K562 (cell line): ENCODE measurements around the gene APCDD1L. TPM values are rescaled to one million over a fixed set of nuclear protein-coding genes. Genes with fewer than 3 reads are reported as not detected.

Experiments
- ATAC-seq: fragments of 200-7000 bp; cut with Tn5 transposase; 3 replicates; pipeline ENCODE4 v1.9.1; 2020; ENCODE audit warnings: moderate library complexity
- BruUV-seq: library from RNA; stranded (reverse); fragments of 400-500 nt; replicated peaks from 2 replicates; lab custom pipeline; 2021; lab: Mats Ljungman, UMichigan
- CTCF ChIA-PET: fragments of 300-600 bp; formaldehyde crosslinking; extraction: SDS; loops from one replicate; lab custom pipeline; 2021; ENCODE audit warnings: low intra/inter-chr PET ratio; lab: Yijun Ruan, JAX
- POLR2A ChIA-PET: fragments of 300-600, 350-650 bp; sonication (Branson Sonifier 250); formaldehyde crosslinking; extraction: SDS; loops from one replicate; lab custom pipeline; 2021; ENCODE audit warnings: antibody characterized with exemption, inconsistent platforms; lab: Yijun Ruan, JAX
- DNase-seq, 4 experiments: peaks; one replicate each; pipeline versions ENCODE4 v3.0.0 to v3.0.0-alpha.2; 2011 to 2018; ENCODE audit warnings: low spot score in 3 of 4, mixed read lengths in 3 of 4; ENCODE audit errors: extremely low read depth in 1 of 4
- FAIRE-seq: peaks from 2 replicates; lab custom pipeline; 2011; peaks lifted over from hg19 to GRCh38; lab: Jason Lieb, UNC
- H2AFZ ChIP-seq: 2 replicates; pipeline ENCODE4 v1.6.0; 2011; ENCODE audit warnings: low read depth, low read length, control low read depth, inconsistent platforms
- H3K27ac ChIP-seq: fragments of 200-600 bp; 3 replicates; pipeline ENCODE4 v1.8.0; 2011; ENCODE audit warnings: low read depth, mild to moderate bottlenecking, control low read depth, inconsistent platforms, low read length, moderate library complexity, mixed read lengths; ENCODE audit errors: extremely low read depth
- H3K27me3 ChIP-seq, 2 experiments: fragments of 300-600 bp in 1 of 2; 2 replicates in 1 of 2; 3 replicates in 1 of 2; pipeline versions ENCODE4 v1.6.0 to v1.8.0; 2011; ENCODE audit warnings: inconsistent platforms in 2 of 2, low read length in 2 of 2, mild to moderate bottlenecking in 1 of 2, mixed read lengths in 1 of 2, moderate library complexity in 1 of 2; ENCODE audit not compliant: control insufficient read depth in 2 of 2, insufficient read depth in 2 of 2
- H3K36me3 ChIP-seq: fragments of 300-600 bp; 3 replicates; pipeline ENCODE4 v1.8.0; 2011; ENCODE audit warnings: mild to moderate bottlenecking, low read length, inconsistent platforms; ENCODE audit not compliant: control insufficient read depth, insufficient read depth
- H3K4me1 ChIP-seq, 2 experiments: fragments of 200-600 bp in 1 of 2; replicated peaks in 1 of 2; 2 replicates in 1 of 2; 3 replicates in 1 of 2; pipeline versions ENCODE4 v1.5.1 to v1.8.0; 2011; ENCODE audit warnings: inconsistent platforms in 2 of 2, low read length in 2 of 2, mild to moderate bottlenecking in 1 of 2, mixed read lengths in 1 of 2, moderate library complexity in 1 of 2; ENCODE audit not compliant: control insufficient read depth in 2 of 2, insufficient read depth in 2 of 2
- H3K4me2 ChIP-seq: 2 replicates; pipeline ENCODE4 v1.6.1; 2011; ENCODE audit warnings: low read length, control low read depth, inconsistent platforms, mixed read lengths; ENCODE audit not compliant: insufficient read depth
- H3K4me3 ChIP-seq: fragments of 200-600 bp; sonication (generic), shearing (Covaris generic); 2 replicates; pipeline ENCODE4 v1.5.1; 2016; ENCODE audit warnings: control low read depth, inconsistent platforms
- H3K79me2 ChIP-seq: fragments of 200-600 bp; 3 replicates; pipeline ENCODE4 v1.8.0; 2011; ENCODE audit warnings: low read length, inconsistent platforms; ENCODE audit not compliant: control insufficient read depth, insufficient read depth
- H3K9ac ChIP-seq, 2 experiments: 2 replicates each; pipeline versions ENCODE4 v1.6.0 to v1.6.1; 2011; ENCODE audit warnings: low read depth in 2 of 2, low read length in 2 of 2, control low read depth in 1 of 2, inconsistent platforms in 1 of 2, mild to moderate bottlenecking in 1 of 2, mixed read lengths in 1 of 2; ENCODE audit not compliant: insufficient read depth in 1 of 2
- H3K9me1 ChIP-seq: one replicate; pipeline ENCODE4 v1.6.0; 2011; ENCODE audit warnings: inconsistent platforms, mild to moderate bottlenecking, low read length, moderate library complexity; ENCODE audit not compliant: control insufficient read depth, insufficient read depth
- H3K9me3 ChIP-seq: replicated peaks from 2 replicates; pipeline ENCODE4 v1.5.1; 2011; ENCODE audit warnings: low read depth, low read length, inconsistent platforms; ENCODE audit not compliant: control insufficient read depth, insufficient read depth
- H4K20me1 ChIP-seq: replicated peaks from 2 replicates; pipeline ENCODE4 v1.6.1; 2011; ENCODE audit warnings: low read length, inconsistent platforms, mixed read lengths; ENCODE audit not compliant: control insufficient read depth, insufficient read depth
- BACH1 ChIP-seq: fragments of 200-800 bp; sonication (Bioruptor generic); IDR thresholded peaks from 2 replicates; pipeline ENCODE4 v1.6.1; 2016; ENCODE audit warnings: missing genetic modification characterization, missing compliant biosample characterization
- CEBPG ChIP-seq, 3 experiments: fragments of 200-800 bp in 1 of 3; sonication (Bioruptor generic) in 1 of 3; sonication (generic) in 1 of 3; formaldehyde crosslinking in 1 of 3; IDR thresholded peaks in 2 of 3; conservative IDR thresholded peaks in 1 of 3; 2 replicates each; pipeline versions ENCODE4 v1.6.1 to v1.8.0; 2016 to 2022; ENCODE audit warnings: missing compliant biosample characterization in 2 of 3, missing genetic modification characterization in 2 of 3, mild to moderate bottlenecking in 1 of 3, missing genetic modification reagents in 1 of 3
- OTX1 ChIP-seq: fragments of 450-650 bp; formaldehyde crosslinking; IDR thresholded peaks from 2 replicates; pipeline ENCODE4 v1.4.0; 2022; ENCODE audit warnings: mild to moderate bottlenecking
- PTRF ChIP-seq: fragments of 450-650 bp; IDR thresholded peaks from 2 replicates; pipeline ENCODE4 v1.6.1; 2016; ENCODE audit warnings: mild to moderate bottlenecking, missing genetic modification characterization, missing compliant biosample characterization
- TAF9B ChIP-seq: fragments of 450-650 bp; IDR thresholded peaks from 2 replicates; pipeline ENCODE4 v1.6.1; 2018; ENCODE audit warnings: mild to moderate bottlenecking; ENCODE audit not compliant: partially characterized antibody
- TEAD2 ChIP-seq: fragments of 450-650 bp; IDR thresholded peaks from 2 replicates; pipeline ENCODE4 v1.6.1; 2016; ENCODE audit warnings: missing genetic modification characterization, control low read depth, missing compliant biosample characterization
- ZFP30 ChIP-seq: fragments of 250-450 bp; sonication (Bioruptor Pico); IDR thresholded peaks from 2 replicates; pipeline ENCODE4 v1.8.0; 2022; ENCODE audit warnings: moderate library complexity, mild to moderate bottlenecking, inconsistent platforms, borderline replicate concordance
- ZNF436 ChIP-seq: fragments of 250-450, 450-650 bp; sonication (Bioruptor Pico); formaldehyde crosslinking; IDR thresholded peaks from 2 replicates; pipeline ENCODE4 v1.7.0; 2020; ENCODE audit warnings: mild to moderate bottlenecking
- WGBS: fragments of 100-300 bp; shearing (Covaris generic); methylation state at CpG from one replicate; pipeline ENCODE4 v1.1.6; 2016; ENCODE audit warnings: low coverage, mixed read lengths; ENCODE audit not compliant: insufficient coverage; ENCODE audit errors: missing lambda C conversion rate; 5-methylcytosine and 5-hydroxymethylcytosine counted together
- in situ Hi-C: fragments of 300-500 bp; cut with MboI; formaldehyde crosslinking; loops from 4 replicates; pipeline ENCODE4 v1.15.0; 2018; ENCODE audit warnings: inconsistent platforms, mixed read lengths
- intact Hi-C: fragments of 100-400 bp; cut with micrococcal nuclease; formaldehyde crosslinking; loops from 2 replicates; pipeline ENCODE4 v1.14.2; 2022
- polyA plus RNA-seq, 8 experiments: library from polyadenylated mRNA; depleted of rRNA in 4 of 8; stranded (reverse) in 5 of 8; unstranded in 3 of 8; fragments of >200 nt; fragmentation: Nextera tagmentation in 2 of 8; fragmentation: Illumina TruSeq in 1 of 8; extraction: Ambion mirVana in 2 of 8; extraction: Trizol in 1 of 8; gene quantifications; 2 replicates each; pipeline versions ENCODE4 v1.2.1 to v1.2.3, GENCODE V29; 2011 to 2014; ENCODE audit warnings: inconsistent platforms in 1 of 8, missing spikeins in 1 of 8
- total RNA-seq, 7 experiments: library from RNA; depleted of rRNA in 6 of 7; stranded (reverse); fragments of >200 nt in 6 of 7; fragmentation: Illumina TruSeq in 2 of 7; extraction: Trizol in 2 of 7; gene quantifications; 2 replicates each; pipeline versions ENCODE4 v1.2.1 to v1.2.3, GENCODE V29; 2011 to 2021; ENCODE audit warnings: low replicate concordance in 1 of 7
- TF ChIP-seq, protein P1 (sequence below), 2 experiments: fragments of 450-650 bp; IDR thresholded peaks; 2 replicates each; pipeline ENCODE4 v1.6.1; 2016
- TF ChIP-seq, protein P2 (sequence below): fragments of 200-800 bp; sonication (Bioruptor generic); IDR thresholded peaks from 2 replicates; pipeline ENCODE4 v1.6.1; 2017; ENCODE audit warnings: missing genetic modification characterization, missing compliant biosample characterization
- TF ChIP-seq, protein P3 (sequence below): fragments of 250-450 bp; sonication (Bioruptor Pico); IDR thresholded peaks from 2 replicates; pipeline ENCODE4 v1.5.1; 2021; ENCODE audit warnings: mild to moderate bottlenecking
- TF ChIP-seq, protein P4 (sequence below): fragments of 450-650 bp; formaldehyde crosslinking; IDR thresholded peaks from 2 replicates; pipeline ENCODE4 v1.4.0; 2020; ENCODE audit warnings: mild to moderate bottlenecking, moderate library complexity

APCDD1L gene
- total and polyA plus RNA-seq, 9 of the 15 experiments (the other 6 are each of a cell fraction or from before 2014, with no cell fraction given) = not detected

DNA sequence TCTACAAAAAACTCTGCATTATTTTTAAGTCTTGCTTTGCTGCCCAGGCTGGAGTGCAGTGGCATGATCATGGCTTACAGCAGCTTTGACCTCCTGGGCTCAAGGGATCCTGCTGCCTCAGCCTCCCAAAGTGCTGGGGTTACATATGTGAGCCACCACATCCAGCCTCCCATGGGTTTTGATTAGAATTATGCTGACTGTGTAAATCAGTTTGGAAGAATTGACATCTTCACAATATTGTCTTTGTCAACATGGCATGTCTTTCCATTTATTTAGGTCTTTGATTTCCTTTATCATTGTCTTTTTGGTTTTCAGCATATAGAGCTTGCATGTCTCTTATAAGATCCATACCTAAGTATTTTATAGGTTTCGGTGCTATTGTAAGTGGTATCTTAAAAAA is 13.2 kb upstream of the APCDD1L start (continued):
- TF ChIP-seq, protein P1, sequence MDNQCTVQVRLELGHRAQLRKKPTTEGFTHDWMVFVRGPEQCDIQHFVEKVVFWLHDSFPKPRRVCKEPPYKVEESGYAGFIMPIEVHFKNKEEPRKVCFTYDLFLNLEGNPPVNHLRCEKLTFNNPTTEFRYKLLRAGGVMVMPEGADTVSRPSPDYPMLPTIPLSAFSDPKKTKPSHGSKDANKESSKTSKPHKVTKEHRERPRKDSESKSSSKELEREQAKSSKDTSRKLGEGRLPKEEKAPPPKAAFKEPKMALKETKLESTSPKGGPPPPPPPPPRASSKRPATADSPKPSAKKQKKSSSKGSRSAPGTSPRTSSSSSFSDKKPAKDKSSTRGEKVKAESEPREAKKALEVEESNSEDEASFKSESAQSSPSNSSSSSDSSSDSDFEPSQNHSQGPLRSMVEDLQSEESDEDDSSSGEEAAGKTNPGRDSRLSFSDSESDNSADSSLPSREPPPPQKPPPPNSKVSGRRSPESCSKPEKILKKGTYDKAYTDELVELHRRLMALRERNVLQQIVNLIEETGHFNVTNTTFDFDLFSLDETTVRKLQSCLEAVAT (IDR thresholded peaks at IDR 0.05) = no peak
- TF ChIP-seq, protein P2, sequence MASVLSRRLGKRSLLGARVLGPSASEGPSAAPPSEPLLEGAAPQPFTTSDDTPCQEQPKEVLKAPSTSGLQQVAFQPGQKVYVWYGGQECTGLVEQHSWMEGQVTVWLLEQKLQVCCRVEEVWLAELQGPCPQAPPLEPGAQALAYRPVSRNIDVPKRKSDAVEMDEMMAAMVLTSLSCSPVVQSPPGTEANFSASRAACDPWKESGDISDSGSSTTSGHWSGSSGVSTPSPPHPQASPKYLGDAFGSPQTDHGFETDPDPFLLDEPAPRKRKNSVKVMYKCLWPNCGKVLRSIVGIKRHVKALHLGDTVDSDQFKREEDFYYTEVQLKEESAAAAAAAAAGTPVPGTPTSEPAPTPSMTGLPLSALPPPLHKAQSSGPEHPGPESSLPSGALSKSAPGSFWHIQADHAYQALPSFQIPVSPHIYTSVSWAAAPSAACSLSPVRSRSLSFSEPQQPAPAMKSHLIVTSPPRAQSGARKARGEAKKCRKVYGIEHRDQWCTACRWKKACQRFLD (CRISPR knock-in tag) = no peak
- no peak for TF ChIP-seq CEBPG (CRISPR knock-in tag; IDR thresholded peaks at IDR 0.05)
- TF ChIP-seq CEBPG (tag; conservative IDR thresholded peaks at IDR 0.05 in 1 of 2, IDR thresholded peaks at IDR 0.05 in 1 of 2) = no peak

DNA sequence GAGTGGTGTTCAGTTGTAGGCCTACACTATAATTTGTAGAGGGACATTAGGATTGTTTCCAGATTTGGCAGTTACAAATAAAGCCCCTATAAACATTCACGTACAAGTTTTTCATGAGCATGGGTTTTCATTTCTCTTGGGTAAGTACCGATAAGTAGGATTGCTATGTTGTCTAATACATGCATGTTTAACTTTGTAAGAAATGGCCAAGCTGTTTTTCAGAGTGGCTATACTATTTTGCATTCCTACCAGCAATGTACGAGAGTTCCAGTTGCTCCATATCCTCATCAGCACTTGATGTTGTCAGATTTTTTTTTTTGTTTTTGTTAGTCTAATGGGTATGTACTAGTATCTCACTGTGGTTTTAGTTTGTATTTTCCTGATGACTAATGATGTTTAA is 11.2 kb upstream of the APCDD1L start:
- H3K4me3 ChIP-seq = no peak overlapping the region
- ATAC-seq (no peak), FAIRE-seq (no peak), DNase-seq (no peak)
- H3K9me3 ChIP-seq = no peaks in the 10 kb centered on the region; the same call in 1 of the 2 replicates
- H3K9ac ChIP-seq = no peak overlapping the region
- CTCF ChIA-PET = no interaction called here
- no peak overlapping the region for H3K4me2 ChIP-seq
- in situ Hi-C loops = no loop called here
- BruUV-seq = no TSS peak
- no peak overlapping the region for H3K27ac ChIP-seq
- 7% methylated on average over 3 of the region's 3 CpGs for WGBS
- H3K36me3 ChIP-seq = no peaks in the 10 kb centered on the region
- no peaks in the 10 kb centered on the region for H3K9me1 ChIP-seq
- no peak overlapping the region for H2AFZ ChIP-seq
- intact Hi-C loops = no loop called here
- POLR2A ChIA-PET = interaction anchor here (1.0 kb wide), 1 partner anchor 67 kb away, joined by 3 read pairs; no protein-coding TSS in a partner anchor
- no peaks in the 10 kb centered on the region for H4K20me1 ChIP-seq
- no peaks in the 10 kb centered on the region for H3K4me1 ChIP-seq
- H3K27me3 ChIP-seq = peaks cover 3 to 10% of the 10 kb centered on the region in 2 experiments; a peak in 3 of 5 replicates
- H3K79me2 ChIP-seq = no peaks in the 10 kb centered on the region
- TF ChIP-seq TEAD2 (tag) = no peak
- TF ChIP-seq, protein P3, sequence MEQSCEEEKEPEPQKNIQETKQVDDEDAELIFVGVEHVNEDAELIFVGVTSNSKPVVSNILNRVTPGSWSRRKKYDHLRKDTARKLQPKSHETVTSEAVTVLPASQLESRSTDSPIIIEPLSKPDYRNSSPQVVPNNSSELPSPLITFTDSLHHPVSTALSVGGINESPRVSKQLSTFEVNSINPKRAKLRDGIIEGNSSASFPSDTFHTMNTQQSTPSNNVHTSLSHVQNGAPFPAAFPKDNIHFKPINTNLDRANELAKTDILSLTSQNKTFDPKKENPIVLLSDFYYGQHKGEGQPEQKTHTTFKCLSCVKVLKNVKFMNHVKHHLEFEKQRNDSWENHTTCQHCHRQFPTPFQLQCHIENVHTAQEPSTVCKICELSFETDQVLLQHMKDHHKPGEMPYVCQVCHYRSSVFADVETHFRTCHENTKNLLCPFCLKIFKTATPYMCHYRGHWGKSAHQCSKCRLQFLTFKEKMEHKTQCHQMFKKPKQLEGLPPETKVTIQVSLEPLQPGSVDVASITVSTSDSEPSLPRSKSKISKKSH (CRISPR knock-in tag) = no peak
- TF ChIP-seq ZNF436 (CRISPR knock-in tag) = no peak
- no peak for TF ChIP-seq BACH1 (tag)
- no peak for TF ChIP-seq OTX1
- TF ChIP-seq, protein P4, sequence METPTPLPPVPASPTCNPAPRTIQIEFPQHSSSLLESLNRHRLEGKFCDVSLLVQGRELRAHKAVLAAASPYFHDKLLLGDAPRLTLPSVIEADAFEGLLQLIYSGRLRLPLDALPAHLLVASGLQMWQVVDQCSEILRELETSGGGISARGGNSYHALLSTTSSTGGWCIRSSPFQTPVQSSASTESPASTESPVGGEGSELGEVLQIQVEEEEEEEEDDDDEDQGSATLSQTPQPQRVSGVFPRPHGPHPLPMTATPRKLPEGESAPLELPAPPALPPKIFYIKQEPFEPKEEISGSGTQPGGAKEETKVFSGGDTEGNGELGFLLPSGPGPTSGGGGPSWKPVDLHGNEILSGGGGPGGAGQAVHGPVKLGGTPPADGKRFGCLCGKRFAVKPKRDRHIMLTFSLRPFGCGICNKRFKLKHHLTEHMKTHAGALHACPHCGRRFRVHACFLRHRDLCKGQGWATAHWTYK = no peak
- no peak for TF ChIP-seq PTRF (tag)
- no peak for TF ChIP-seq ZFP30 (CRISPR knock-in tag)
- no peak for TF ChIP-seq TAF9B
